Measurements from ENCODE around the gene GFM2.
"Not testable (repeated sequence)": the region's sequence is repeated elsewhere in the genome, so short reads cannot be mapped to it uniquely, and the experiment has no call there.

Gene GFM2

GRCh38 chr5:74766849-74767578 lies at the start of gene GFM2, which contains the start of gene NSA2:
Gene GFM2, minus strand, starts transcription at chr5:74767117. Its CDS starts 3,375 bp downstream, at chr5:74763742.
Gene NSA2, plus strand, starts transcription at chr5:74767249. Its CDS starts 112 bp downstream, at chr5:74767361.
- DNase-seq: peak; percentile 84 to 99 (median 96)
- intact Hi-C loops (cut with DNase I): loop anchor here (10.0 kb wide), 3 partner anchors 92 to 148 kb away; partner anchors contain the start of gene FAM169A

- intact Hi-C loops (cut with DNase I): no loop called here
- no peak for DNase-seq
Observed at GRCh38 chr5:74810915-74811314, 44.0 kb upstream of the GFM2 start.

- no peak for DNase-seq
- intact Hi-C loops (cut with DNase I): no loop called here
Observed at GRCh38 chr5:74801941-74802340, 35.0 kb upstream of the GFM2 start.

GRCh38 chr5:74801197-74801596 lies 34.3 kb upstream of the GFM2 start:
- intact Hi-C loops (cut with DNase I): no loop called here
- no peak for DNase-seq

GRCh38 chr5:74798977-74799911 lies 32.3 kb upstream of the GFM2 start:
- peak; percentile 28 to 86 (median 63) for DNase-seq
- intact Hi-C loops (cut with DNase I): no loop called here

GRCh38 chr5:74791669-74792068 lies 24.8 kb upstream of the GFM2 start:
- intact Hi-C loops (cut with DNase I); DNase-seq: not testable (repeated sequence)

- DNase-seq: no peak
- intact Hi-C loops (cut with DNase I): no loop called here
Observed at GRCh38 chr5:74787424-74787823, 20.5 kb upstream of the GFM2 start.

- intact Hi-C loops (cut with DNase I): no loop called here
- no peak for DNase-seq
Observed at GRCh38 chr5:74786851-74787250, 19.9 kb upstream of the GFM2 start.

GRCh38 chr5:74778609-74779008 lies 11.7 kb upstream of the GFM2 start:
- intact Hi-C loops (cut with DNase I): no loop called here
- no peak for DNase-seq

- DNase-seq: no peak
- intact Hi-C loops (cut with DNase I): no loop called here
Observed at GRCh38 chr5:74772359-74772758, 5.4 kb upstream of the GFM2 start.

GRCh38 chr5:74767579-74767913 lies 629 bp upstream of the GFM2 start:
- peak in 19 of 42 donors; percentile 11 to 67 (median 32) for DNase-seq
- intact Hi-C loops (cut with DNase I): loop anchor here (10.0 kb wide), 3 partner anchors 93 to 147 kb away; partner anchors contain the start of gene FAM169A

- intact Hi-C loops (cut with DNase I): loop anchor here (10.0 kb wide), 3 partner anchors 92 to 148 kb away; partner anchors contain the start of gene FAM169A
- DNase-seq: peak in 1 of 42 donors; percentile 30
Observed at GRCh38 chr5:74766418-74766848, 484 bp downstream of the GFM2 start.

- intact Hi-C loops (cut with DNase I): loop anchor here (10.0 kb wide), 3 partner anchors 91 to 149 kb away; partner anchors contain the start of gene FAM169A
- no peak for DNase-seq
Observed at GRCh38 chr5:74765929-74766328, 988 bp downstream of the GFM2 start.

- DNase-seq: no peak
- intact Hi-C loops (cut with DNase I): loop anchor here (10.0 kb wide), 3 partner anchors 90 to 150 kb away; partner anchors contain the start of gene FAM169A
Observed at GRCh38 chr5:74765201-74765600, 1.7 kb downstream of the GFM2 start.

- intact Hi-C loops (cut with DNase I): loop anchor here (10.0 kb wide), 3 partner anchors 89 to 151 kb away; partner anchors contain the start of gene FAM169A
Observed at GRCh38 chr5:74763504-74763903, 3.4 kb downstream of the GFM2 start.

GRCh38 chr5:74762599-74762998 lies 4.3 kb downstream of the GFM2 start:
- intact Hi-C loops (cut with DNase I): loop anchor here (10.0 kb wide), 3 partner anchors 88 to 152 kb away; partner anchors contain the start of gene FAM169A
- peak in 1 of 42 donors; percentile 11 for DNase-seq

More at GRCh38 chr5:74763504-74763903, 3.4 kb downstream of the GFM2 start:
- DNase-seq: no peak

GRCh38 chr5:74761241-74761640 lies 5.7 kb downstream of the GFM2 start:
- intact Hi-C loops (cut with DNase I): loop anchor here (10.0 kb wide), 3 partner anchors 86 to 154 kb away; partner anchors contain the start of gene FAM169A
- no peak for DNase-seq

GRCh38 chr5:74748742-74749141 lies 18.2 kb downstream of the GFM2 start:
- intact Hi-C loops (cut with DNase I); DNase-seq: not testable (repeated sequence)

GRCh38 chr5:74738406-74738805 lies 28.5 kb downstream of the GFM2 start:
- intact Hi-C loops (cut with DNase I): no loop called here
- no peak for DNase-seq
